ENCODE measurements around the gene ODF4.

Gene ODF4

GRCh38 chr17:8326511-8327302, 12.9 kb upstream of the ODF4 start:
- TF ChIP-seq CTCF (IDR thresholded peaks at IDR 0.05; ENCODE audit: low read depth, low read length, missing control alignments), result no peak
- DNase-seq (ENCODE audit: low read depth), result no peak
- H3K4me3 ChIP-seq (ENCODE audit: low read depth, low read length), result no peak overlapping the region; the same call in 1 of the 2 replicates

- DNase-seq (ENCODE audit: low read depth), result no peak
- no peak overlapping the region; the same call in 1 of the 2 replicates for H3K4me3 ChIP-seq (ENCODE audit: low read depth, low read length)
- no peak for TF ChIP-seq CTCF (IDR thresholded peaks at IDR 0.05; ENCODE audit: low read depth, low read length, missing control alignments)
Measured at GRCh38 chr17:8327303-8327649, 12.4 kb upstream of the ODF4 start.

DNA sequence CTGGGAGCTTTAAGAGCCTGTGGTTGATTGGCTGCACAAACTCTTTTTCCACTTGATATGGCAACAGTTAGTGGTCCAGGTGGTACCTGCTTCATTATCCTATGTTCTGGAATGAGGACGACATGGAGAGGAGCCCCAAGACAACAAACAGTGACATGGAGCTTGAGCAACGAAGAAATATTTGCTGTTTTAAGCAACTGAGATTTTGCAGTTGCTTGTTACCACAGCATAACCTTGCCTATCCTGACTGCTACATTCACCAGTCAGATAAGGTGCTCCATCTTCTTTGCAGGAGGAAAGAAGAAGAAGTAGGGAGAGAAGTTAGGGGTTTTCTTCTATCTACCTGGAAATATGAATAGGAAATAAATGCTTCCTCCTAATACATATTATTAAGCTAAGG, 7.5 kb upstream of the ODF4 start:
- no peak for DNase-seq (ENCODE audit: low read depth)
- TF ChIP-seq CTCF (IDR thresholded peaks at IDR 0.05; ENCODE audit: low read depth, low read length, missing control alignments), result no peak
- H3K4me3 ChIP-seq (ENCODE audit: low read depth, low read length), result no peak overlapping the region

DNA sequence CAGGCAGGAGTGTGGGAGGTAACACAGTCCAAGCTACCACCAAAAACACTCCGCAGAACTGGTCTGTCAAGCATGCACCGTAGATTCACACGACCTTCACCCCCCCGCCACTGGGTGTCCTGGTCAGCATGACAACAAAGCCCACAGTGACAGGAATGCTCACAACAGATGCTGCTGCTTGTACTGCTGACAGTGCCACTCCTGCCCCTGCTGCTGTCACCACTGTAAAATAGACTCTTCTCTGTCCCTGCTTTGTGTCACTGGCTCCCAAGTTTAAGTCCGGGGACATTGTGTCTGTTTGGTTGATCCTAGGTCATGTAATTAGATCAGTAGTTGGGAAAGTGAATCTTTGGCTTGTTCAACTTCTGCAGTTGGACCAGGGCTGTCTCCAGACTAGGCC, 7.0 kb upstream of the ODF4 start:
- no peak for DNase-seq (ENCODE audit: low read depth)
- no peak overlapping the region for H3K4me3 ChIP-seq (ENCODE audit: low read depth, low read length)
- no peak for TF ChIP-seq CTCF (IDR thresholded peaks at IDR 0.05; ENCODE audit: low read depth, low read length, missing control alignments)

- no peak for DNase-seq (ENCODE audit: low read depth)
- no peak overlapping the region for H3K4me3 ChIP-seq (ENCODE audit: low read depth, low read length)
- TF ChIP-seq CTCF (IDR thresholded peaks at IDR 0.05; ENCODE audit: low read depth, low read length, missing control alignments), result no peak
Measured at GRCh38 chr17:8333281-8333680, 6.4 kb upstream of the ODF4 start.

DNA sequence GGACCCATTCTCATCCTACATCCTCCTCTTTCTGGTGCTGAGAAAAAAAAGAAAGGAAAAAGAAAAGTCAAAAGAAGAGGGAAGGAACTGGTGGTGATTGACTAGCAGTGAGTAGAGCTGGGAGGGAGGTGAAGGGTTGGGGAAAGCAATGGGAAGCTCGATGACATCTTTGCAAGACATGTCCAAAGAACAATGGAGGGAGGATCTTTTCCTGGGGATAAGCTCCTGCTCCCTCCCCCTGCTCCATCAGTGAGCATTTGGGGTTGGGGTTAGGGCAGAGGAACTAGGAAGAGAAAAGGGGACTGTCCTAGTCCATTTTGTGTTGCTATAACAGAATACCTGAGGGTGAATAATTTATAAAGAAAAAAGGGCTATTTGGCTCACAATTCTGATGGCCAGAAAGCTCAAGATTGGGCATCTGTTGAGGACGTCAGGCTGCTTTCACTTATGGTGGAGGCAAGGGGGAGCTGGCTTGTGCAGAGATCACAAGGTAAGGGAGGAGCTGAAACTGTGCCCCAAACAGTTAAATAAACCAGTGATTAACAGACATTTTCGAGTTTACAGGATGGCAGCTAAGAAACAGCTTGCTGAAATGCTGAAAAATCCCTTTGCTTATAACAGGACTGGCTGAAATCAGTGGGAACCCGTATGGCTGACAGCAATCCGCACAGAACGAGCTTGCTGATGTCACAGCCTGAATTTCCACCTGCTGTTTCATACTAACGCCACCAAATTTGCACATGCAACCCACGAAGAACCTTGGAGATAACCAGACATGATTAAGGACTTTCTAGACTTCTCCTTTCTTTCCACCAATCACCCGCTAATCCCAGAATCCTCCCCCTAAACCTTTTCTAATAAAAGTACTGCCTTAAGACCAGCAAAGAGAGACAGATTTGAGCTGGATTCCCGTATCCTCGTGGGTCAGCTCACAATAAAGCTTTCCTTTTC, 1.6 kb upstream of the ODF4 start:
- H3K4me3 ChIP-seq (ENCODE audit: low read depth, low read length), result no peak overlapping the region; the same call in 1 of the 2 replicates
- TF ChIP-seq CTCF (IDR thresholded peaks at IDR 0.05; ENCODE audit: low read depth, low read length, missing control alignments), result no peak
- no peak for DNase-seq (ENCODE audit: low read depth)
